ENCODE data around the gene PIBF1.
"Not testable (repeated sequence)": the region's sequence is repeated elsewhere in the genome, so short reads cannot be mapped to it uniquely, and the experiment has no call there.

PIBF1 gene

DNA sequence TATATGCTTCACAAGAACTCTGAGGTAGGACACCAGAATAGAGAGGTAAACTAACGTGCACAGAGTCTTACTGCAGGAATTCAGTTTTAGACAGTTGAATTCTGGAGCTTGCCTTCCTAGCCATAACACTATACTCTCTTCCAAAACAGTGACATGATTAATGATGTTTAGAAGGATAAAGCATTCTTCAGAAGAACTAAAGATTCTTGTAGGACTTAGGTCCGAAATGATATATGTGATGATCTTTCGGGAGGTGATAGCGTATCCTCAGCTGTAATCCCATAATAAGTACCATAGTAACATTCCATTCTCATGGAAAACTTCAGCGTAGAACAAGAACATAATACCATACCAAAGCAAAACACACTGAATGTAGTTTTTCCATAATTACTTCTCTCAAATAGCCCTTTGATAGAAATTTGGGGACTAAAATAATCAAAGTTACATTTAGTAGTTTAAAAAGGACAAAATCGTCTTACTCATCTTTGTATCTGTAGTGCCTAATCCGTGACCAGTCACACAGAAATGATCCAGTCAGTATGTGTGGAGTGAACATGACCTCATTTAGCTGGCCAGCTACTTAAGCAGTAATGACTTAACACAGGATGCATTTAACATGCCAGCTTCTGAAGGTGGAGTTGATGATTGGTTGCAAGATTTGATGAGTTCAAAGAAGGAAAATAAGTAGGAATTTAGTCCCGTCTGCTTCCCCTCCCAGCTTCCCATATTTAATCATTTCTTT lies 38.4 kb downstream of the PIBF1 start:
- Histone ChIP-seq H3K27ac (ENCODE audit: low read depth, low read length) (no peak overlapping the region), H3K9me3 (ENCODE audit: control insufficient read depth in 5 of 5, low read length in 5 of 5) (no peaks in the 10 kb centered on the region), H3K27me3 (ENCODE audit: control insufficient read depth in 5 of 5, insufficient read depth in 4 of 5, low read length in 5 of 5) (no peaks in the 10 kb centered on the region), H3K36me3 (ENCODE audit: control insufficient read depth in 5 of 5, insufficient read depth in 5 of 5, low read length in 5 of 5) (peaks cover 6 to 26% (median 17%) of the 10 kb centered on the region in 5 donors), H3K4me3 (ENCODE audit: low read depth in 1 of 5, low read length in 5 of 5) (no peak overlapping the region), H3K9ac (ENCODE audit: low read length in 5 of 5) (no peak overlapping the region), H3K4me1 (ENCODE audit: control insufficient read depth in 5 of 5, insufficient read depth in 5 of 5, low read length in 5 of 5) (no peaks in the 10 kb centered on the region)

DNA sequence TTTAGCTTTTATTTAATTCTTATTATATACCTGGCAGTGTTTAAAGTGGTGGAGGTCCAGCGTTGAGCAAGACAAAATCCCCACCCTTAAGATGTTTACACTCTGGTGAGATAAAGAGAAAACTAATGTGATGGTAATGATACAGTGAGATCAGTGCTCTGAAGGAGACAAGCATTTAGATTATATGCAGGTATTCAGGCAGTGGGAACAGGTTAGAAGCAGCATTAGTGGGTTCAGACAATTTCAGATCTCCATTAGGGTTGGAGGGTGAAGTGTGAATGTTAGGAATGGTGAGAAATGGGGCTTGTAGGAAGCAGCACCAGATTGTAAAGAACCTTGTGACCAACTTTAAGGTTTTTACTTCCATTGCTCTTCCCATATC lies 39.0 kb downstream of the PIBF1 start:
- Histone ChIP-seq H3K9ac (ENCODE audit: low read length in 5 of 5) (no peak overlapping the region), H3K9me3 (ENCODE audit: control insufficient read depth in 5 of 5, low read length in 5 of 5) (no peaks in the 10 kb centered on the region), H3K27me3 (ENCODE audit: control insufficient read depth in 5 of 5, insufficient read depth in 4 of 5, low read length in 5 of 5) (no peaks in the 10 kb centered on the region), H3K36me3 (ENCODE audit: control insufficient read depth in 5 of 5, insufficient read depth in 5 of 5, low read length in 5 of 5) (peaks cover 6 to 26% (median 17%) of the 10 kb centered on the region in 5 donors), H3K4me3 (ENCODE audit: low read depth in 1 of 5, low read length in 5 of 5) (no peak overlapping the region), H3K4me1 (ENCODE audit: control insufficient read depth in 5 of 5, insufficient read depth in 5 of 5, low read length in 5 of 5) (no peaks in the 10 kb centered on the region), H3K27ac (ENCODE audit: low read depth, low read length) (no peak overlapping the region)

DNA sequence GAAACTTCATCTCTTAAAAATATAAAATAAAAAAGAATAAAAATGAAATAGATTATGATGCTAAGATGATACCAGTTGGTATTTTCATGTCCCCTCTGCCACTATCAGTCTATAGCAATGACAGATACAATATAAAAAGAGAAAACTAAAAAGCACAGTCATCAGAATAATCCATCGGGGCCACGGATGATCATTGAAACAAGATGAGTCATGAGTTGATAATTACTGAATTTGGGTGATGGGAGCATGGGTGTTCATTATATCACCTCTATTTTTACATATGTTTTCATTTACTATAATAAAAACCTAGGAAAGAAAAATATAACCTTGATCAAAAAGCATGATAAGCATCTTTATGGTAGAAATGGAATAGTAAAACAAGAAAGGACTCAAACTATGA lies 41.1 kb downstream of the PIBF1 start:
- no peak overlapping the region for H3K27ac ChIP-seq (ENCODE audit: low read depth, low read length)
- no peak overlapping the region for H3K9ac ChIP-seq (ENCODE audit: low read length in 5 of 5)
- H3K4me3 ChIP-seq (ENCODE audit: low read depth in 1 of 5, low read length in 5 of 5): no peak overlapping the region
- no peaks in the 10 kb centered on the region for H3K4me1 ChIP-seq (ENCODE audit: control insufficient read depth in 5 of 5, insufficient read depth in 5 of 5, low read length in 5 of 5)
- H3K36me3 ChIP-seq (ENCODE audit: control insufficient read depth in 5 of 5, insufficient read depth in 5 of 5, low read length in 5 of 5): peaks cover 11 to 37% (median 22%) of the 10 kb centered on the region in 5 donors
- H3K27me3 ChIP-seq (ENCODE audit: control insufficient read depth in 5 of 5, insufficient read depth in 4 of 5, low read length in 5 of 5): no peaks in the 10 kb centered on the region
- no peaks in the 10 kb centered on the region for H3K9me3 ChIP-seq (ENCODE audit: control insufficient read depth in 5 of 5, low read length in 5 of 5)

DNA sequence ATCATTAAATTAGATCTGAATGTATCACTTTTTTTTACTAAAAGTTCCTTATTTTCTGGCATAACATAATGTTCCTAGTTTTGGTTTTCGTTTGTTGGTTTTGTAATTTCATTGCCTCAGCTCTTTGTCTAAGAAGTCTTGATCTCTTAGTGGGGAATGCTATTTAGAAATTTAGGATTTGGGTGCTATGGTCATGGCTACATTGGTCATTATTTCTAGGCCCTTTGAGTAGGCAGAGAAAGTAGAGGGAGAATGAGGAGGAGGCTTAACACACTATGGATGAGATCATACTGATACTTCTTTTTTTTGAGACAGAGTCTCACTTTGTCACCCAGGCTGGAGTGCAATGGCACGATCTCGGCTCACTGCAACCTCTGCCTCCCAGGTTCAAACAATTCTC lies 41.8 kb downstream of the PIBF1 start:
- Histone ChIP-seq H3K36me3 (ENCODE audit: control insufficient read depth in 5 of 5, insufficient read depth in 5 of 5, low read length in 5 of 5) (peaks cover 11 to 32% (median 25%) of the 10 kb centered on the region in 5 donors), H3K27me3 (ENCODE audit: control insufficient read depth in 5 of 5, insufficient read depth in 4 of 5, low read length in 5 of 5) (no peaks in the 10 kb centered on the region), H3K9ac (ENCODE audit: low read length in 5 of 5) (no peak overlapping the region), H3K9me3 (ENCODE audit: control insufficient read depth in 5 of 5, low read length in 5 of 5) (no peaks in the 10 kb centered on the region), H3K4me1 (ENCODE audit: control insufficient read depth in 5 of 5, insufficient read depth in 5 of 5, low read length in 5 of 5) (no peaks in the 10 kb centered on the region), H3K27ac (ENCODE audit: low read depth, low read length) (no peak overlapping the region), H3K4me3 (ENCODE audit: low read depth in 1 of 5, low read length in 5 of 5) (no peak overlapping the region)

DNA sequence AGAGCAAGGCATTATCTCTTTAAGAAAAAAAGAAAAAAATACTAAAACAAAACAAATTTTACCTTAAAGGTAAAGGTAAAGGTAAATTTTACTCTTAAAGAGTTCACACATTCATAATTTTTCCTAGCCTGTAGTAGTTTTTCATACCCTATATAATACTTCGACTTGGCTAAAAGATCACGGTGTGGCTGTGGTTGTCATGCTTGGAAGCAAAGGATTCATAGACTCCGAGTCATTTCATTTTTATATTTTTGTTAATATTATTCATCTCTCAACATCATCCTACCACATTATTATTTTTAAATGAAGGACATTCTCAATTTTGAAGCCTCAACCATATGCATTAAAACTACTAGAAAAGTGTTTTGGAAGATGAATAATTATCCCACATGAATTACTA lies 52.7 kb downstream of the PIBF1 start:
- Histone ChIP-seq H3K4me1 (ENCODE audit: control insufficient read depth in 5 of 5, insufficient read depth in 5 of 5, low read length in 5 of 5) (no peaks in the 10 kb centered on the region), H3K9me3 (ENCODE audit: control insufficient read depth in 5 of 5, low read length in 5 of 5) (no peaks in the 10 kb centered on the region), H3K36me3 (ENCODE audit: control insufficient read depth in 5 of 5, insufficient read depth in 5 of 5, low read length in 5 of 5) (peaks cover 0 to 18% (median 12%) of the 10 kb centered on the region in 5 donors), H3K9ac (ENCODE audit: low read length in 5 of 5) (no peak overlapping the region), H3K4me3 (ENCODE audit: low read depth in 1 of 5, low read length in 5 of 5) (no peak overlapping the region), H3K27ac (ENCODE audit: low read depth, low read length) (no peak overlapping the region), H3K27me3 (ENCODE audit: control insufficient read depth in 5 of 5, insufficient read depth in 4 of 5, low read length in 5 of 5) (no peaks in the 10 kb centered on the region)

DNA sequence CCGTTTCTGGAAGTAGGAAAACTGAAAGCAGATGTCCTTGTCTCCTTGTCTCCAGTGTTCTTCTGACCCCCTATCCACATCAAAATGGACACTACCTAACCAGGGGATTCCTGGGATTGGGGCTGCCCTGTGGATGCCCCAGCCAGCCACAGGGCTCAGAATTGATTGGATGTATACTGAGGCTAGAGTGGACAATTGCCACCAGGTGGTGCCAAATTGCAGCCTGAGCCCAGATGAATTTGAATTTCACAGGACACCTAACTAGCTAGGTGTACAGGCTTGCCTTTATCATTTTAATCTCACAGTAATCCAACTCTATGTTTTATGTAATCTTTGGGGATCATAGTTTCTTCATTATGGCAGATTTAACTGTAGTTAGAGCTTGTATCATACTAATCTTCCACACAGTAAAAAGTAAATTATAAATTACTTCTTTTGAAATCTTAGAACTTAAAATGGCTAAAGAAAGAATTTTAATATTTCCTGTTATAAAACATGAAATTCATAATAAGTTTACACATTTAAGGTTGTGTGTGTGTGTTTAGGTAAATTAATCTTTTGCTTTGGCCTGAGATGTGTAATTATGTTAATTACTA lies 58.0 kb downstream of the PIBF1 start:
- Histone ChIP-seq H3K36me3 (ENCODE audit: control insufficient read depth in 5 of 5, insufficient read depth in 5 of 5, low read length in 5 of 5) (peaks cover 0 to 21% (median 6%) of the 10 kb centered on the region in 5 donors), H3K27ac (ENCODE audit: low read depth, low read length) (no peak overlapping the region), H3K9ac (ENCODE audit: low read length in 5 of 5) (no peak overlapping the region), H3K4me3 (ENCODE audit: low read depth in 1 of 5, low read length in 5 of 5) (no peak overlapping the region), H3K9me3 (ENCODE audit: control insufficient read depth in 5 of 5, low read length in 5 of 5) (no peaks in the 10 kb centered on the region), H3K27me3 (ENCODE audit: control insufficient read depth in 5 of 5, insufficient read depth in 4 of 5, low read length in 5 of 5) (no peaks in the 10 kb centered on the region), H3K4me1 (ENCODE audit: control insufficient read depth in 5 of 5, insufficient read depth in 5 of 5, low read length in 5 of 5) (no peaks in the 10 kb centered on the region)

DNA sequence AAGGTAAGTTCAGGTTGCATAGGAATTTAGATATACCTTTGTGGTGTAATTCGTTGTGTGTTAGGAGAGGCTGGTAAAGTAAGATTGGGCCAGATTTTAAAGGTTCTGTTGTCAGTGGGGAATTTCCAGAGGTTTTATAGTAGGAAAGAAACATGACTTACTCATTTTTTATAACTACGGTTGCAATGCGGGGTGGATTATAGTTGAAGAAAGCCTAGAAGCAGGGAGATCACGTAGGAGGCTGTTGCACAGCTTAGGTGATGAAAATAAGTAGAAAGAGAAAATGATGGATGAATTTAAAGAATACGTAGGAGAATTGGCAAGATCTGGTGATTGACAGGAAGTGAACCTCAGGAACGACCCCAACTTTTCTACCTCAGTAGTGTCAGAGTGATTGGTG lies 61.1 kb downstream of the PIBF1 start:
- H3K4me1 ChIP-seq (ENCODE audit: control insufficient read depth in 5 of 5, insufficient read depth in 5 of 5, low read length in 5 of 5): no peaks in the 10 kb centered on the region
- H3K9me3 ChIP-seq (ENCODE audit: control insufficient read depth in 5 of 5, low read length in 5 of 5): no peaks in the 10 kb centered on the region
- H3K27me3 ChIP-seq (ENCODE audit: control insufficient read depth in 5 of 5, insufficient read depth in 4 of 5, low read length in 5 of 5): no peaks in the 10 kb centered on the region
- H3K9ac ChIP-seq (ENCODE audit: low read length in 5 of 5): no peak overlapping the region
- H3K27ac ChIP-seq (ENCODE audit: low read depth, low read length): no peak overlapping the region
- no peak overlapping the region for H3K4me3 ChIP-seq (ENCODE audit: low read depth in 1 of 5, low read length in 5 of 5)
- peaks cover 9 to 36% (median 12%) of the 10 kb centered on the region in 5 donors for H3K36me3 ChIP-seq (ENCODE audit: control insufficient read depth in 5 of 5, insufficient read depth in 5 of 5, low read length in 5 of 5)

DNA sequence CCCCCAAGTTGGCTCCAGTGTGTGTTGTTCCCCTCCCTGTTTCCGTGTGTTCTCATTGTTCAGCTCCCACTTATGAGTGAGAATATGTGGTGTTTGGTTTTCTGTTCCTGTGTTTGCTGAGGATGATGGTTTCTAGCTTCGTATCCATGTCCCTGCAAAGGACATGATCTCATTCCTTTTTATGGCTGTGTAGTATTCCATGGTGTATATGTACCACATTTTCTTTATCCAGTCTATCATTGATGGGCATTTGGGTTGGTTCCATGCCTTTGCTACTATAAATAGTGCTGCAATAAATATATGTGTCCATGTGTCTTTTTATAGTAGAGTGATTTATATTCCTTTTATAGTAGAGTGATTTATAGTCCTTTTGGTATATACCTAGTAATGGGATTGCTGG lies 63.2 kb downstream of the PIBF1 start:
- not testable (repeated sequence) for H3K9ac ChIP-seq (ENCODE audit: low read length in 5 of 5); H3K27me3 ChIP-seq (ENCODE audit: control insufficient read depth in 5 of 5, insufficient read depth in 4 of 5, low read length in 5 of 5); H3K9me3 ChIP-seq (ENCODE audit: control insufficient read depth in 5 of 5, low read length in 5 of 5); H3K27ac ChIP-seq (ENCODE audit: low read depth, low read length); H3K4me3 ChIP-seq (ENCODE audit: low read depth in 1 of 5, low read length in 5 of 5); H3K4me1 ChIP-seq (ENCODE audit: control insufficient read depth in 5 of 5, insufficient read depth in 5 of 5, low read length in 5 of 5)
- peaks cover 9 to 48% (median 12%) of the 10 kb centered on the region in 5 donors for H3K36me3 ChIP-seq (ENCODE audit: control insufficient read depth in 5 of 5, insufficient read depth in 5 of 5, low read length in 5 of 5)

DNA sequence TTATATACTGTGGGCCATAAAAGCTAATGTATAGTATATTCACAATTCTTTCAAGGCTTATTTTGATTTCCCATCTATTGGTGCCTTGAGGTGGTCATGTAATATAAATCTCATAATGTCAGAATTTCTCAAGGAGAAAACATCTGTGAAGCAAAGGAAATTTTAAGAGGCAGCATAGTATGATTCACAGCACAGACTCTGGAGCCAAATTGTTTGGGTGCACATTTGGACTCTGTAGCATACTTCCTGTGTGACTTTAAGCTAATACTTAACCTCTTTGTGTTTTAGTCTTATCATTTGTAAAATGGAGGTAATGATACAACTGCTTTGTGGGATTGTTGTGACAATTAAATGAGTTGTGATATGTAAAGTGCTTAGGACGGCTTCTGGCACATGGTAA lies 67.6 kb downstream of the PIBF1 start:
- H3K4me1 ChIP-seq (ENCODE audit: control insufficient read depth in 5 of 5, insufficient read depth in 5 of 5, low read length in 5 of 5): no peaks in the 10 kb centered on the region
- H3K36me3 ChIP-seq (ENCODE audit: control insufficient read depth in 5 of 5, insufficient read depth in 5 of 5, low read length in 5 of 5): peaks cover 22 to 44% (median 28%) of the 10 kb centered on the region in 5 donors
- H3K9ac ChIP-seq (ENCODE audit: low read length in 5 of 5): no peak overlapping the region
- H3K9me3 ChIP-seq (ENCODE audit: control insufficient read depth in 5 of 5, low read length in 5 of 5): no peaks in the 10 kb centered on the region
- no peak overlapping the region for H3K4me3 ChIP-seq (ENCODE audit: low read depth in 1 of 5, low read length in 5 of 5)
- no peaks in the 10 kb centered on the region for H3K27me3 ChIP-seq (ENCODE audit: control insufficient read depth in 5 of 5, insufficient read depth in 4 of 5, low read length in 5 of 5)
- H3K27ac ChIP-seq (ENCODE audit: low read depth, low read length): no peak overlapping the region

DNA sequence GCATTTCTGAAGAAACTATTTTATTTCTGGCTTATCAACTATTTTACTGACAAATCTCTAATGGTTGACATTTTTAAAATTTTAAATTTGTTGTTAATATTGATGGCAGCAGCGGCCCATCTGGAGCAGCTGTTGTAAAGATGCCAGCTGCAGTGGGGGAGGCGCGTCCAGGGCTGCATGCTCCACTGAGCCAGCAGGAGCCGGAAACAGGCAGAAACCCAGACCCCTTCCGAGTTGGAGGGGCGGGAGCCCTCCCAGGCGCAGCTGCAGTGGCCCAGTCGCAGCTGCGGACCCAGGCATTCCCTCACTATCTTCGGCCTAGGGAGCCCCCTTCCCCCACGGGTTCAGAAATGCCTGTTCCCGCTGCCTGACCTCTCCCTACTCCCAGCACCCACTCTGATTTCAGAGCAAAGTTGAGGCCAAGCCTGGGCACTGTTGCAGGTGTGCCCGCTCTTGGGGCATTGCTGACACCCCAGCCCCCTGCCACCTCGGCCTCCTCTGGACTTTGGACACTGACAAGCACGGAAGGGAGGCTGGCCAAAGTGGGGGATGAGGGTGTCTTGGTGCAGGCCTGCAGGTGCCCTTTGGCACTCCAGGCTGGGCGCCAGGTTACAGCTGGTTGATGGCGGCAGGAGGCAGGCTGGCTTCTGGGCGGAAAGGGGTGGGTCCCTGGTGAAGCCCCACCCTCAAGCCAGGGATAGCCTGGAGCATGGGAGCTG lies 69.2 kb downstream of the PIBF1 start:
- Histone ChIP-seq H3K9me3 (ENCODE audit: control insufficient read depth in 5 of 5, low read length in 5 of 5) (no peaks in the 10 kb centered on the region), H3K4me3 (ENCODE audit: low read depth in 1 of 5, low read length in 5 of 5) (no peak overlapping the region), H3K4me1 (ENCODE audit: control insufficient read depth in 5 of 5, insufficient read depth in 5 of 5, low read length in 5 of 5) (no peaks in the 10 kb centered on the region), H3K9ac (ENCODE audit: low read length in 5 of 5) (no peak overlapping the region), H3K27ac (ENCODE audit: low read depth, low read length) (no peak overlapping the region), H3K27me3 (ENCODE audit: control insufficient read depth in 5 of 5, insufficient read depth in 4 of 5, low read length in 5 of 5) (no peaks in the 10 kb centered on the region), H3K36me3 (ENCODE audit: control insufficient read depth in 5 of 5, insufficient read depth in 5 of 5, low read length in 5 of 5) (peaks cover 19 to 35% (median 28%) of the 10 kb centered on the region in 5 donors)
